OCI-LY7 (cell line): Measurements from ENCODE around the gene NEB. TPM values are rescaled to one million over a fixed set of nuclear protein-coding genes. Genes with fewer than 3 reads are reported as not detected.

Experiments
- BruUV-seq: library from RNA; stranded (reverse); fragments of 400-500 nt; replicated peaks from 2 replicates; lab custom pipeline; 2021; lab: Mats Ljungman, UMichigan
- CTCF ChIA-PET: fragments of 300-600 bp; sonication (Branson Sonifier 250); formaldehyde crosslinking; loops from one replicate; lab custom pipeline; 2022; ENCODE audit warnings: antibody characterized with exemption; ENCODE audit not compliant: unreplicated experiment; lab: Charles Lee
- POLR2A ChIA-PET: fragments of 300-600 bp; sonication (Branson Sonifier 250); formaldehyde crosslinking; loops from one replicate; lab custom pipeline; 2022; ENCODE audit warnings: antibody characterized with exemption; lab: Charles Lee
- DNase-seq: peaks from one replicate; pipeline ENCODE4 v3.0.0-alpha.2; 2015; ENCODE audit warnings: low spot score
- H2AFZ ChIP-seq: fragments of 200-600 bp; sonication (generic), shearing (Covaris generic); 2 replicates; pipeline ENCODE4 v1.6.1; 2014; ENCODE audit warnings: mild to moderate bottlenecking, antibody characterized with exemption, low read length, moderate library complexity
- H3K27ac ChIP-seq: fragments of 200-600 bp; sonication (generic); 2 replicates; pipeline ENCODE4 v1.5.1; 2014; ENCODE audit warnings: mixed run types, low read depth, mild to moderate bottlenecking, moderate library complexity, low read length, inconsistent platforms; ENCODE audit not compliant: poor library complexity, severe bottlenecking
- H3K36me3 ChIP-seq: fragments of 200-600 bp; sonication (generic); 2 replicates; pipeline ENCODE4 v1.6.1; 2014; ENCODE audit warnings: mild to moderate bottlenecking, antibody characterized with exemption, low read length, moderate library complexity, mixed read lengths; ENCODE audit not compliant: insufficient read depth
- H3K4me1 ChIP-seq: fragments of 200-600 bp; sonication (generic); 2 replicates; pipeline ENCODE4 v1.5.1; 2014; ENCODE audit warnings: mild to moderate bottlenecking, low read length; ENCODE audit not compliant: insufficient read depth, poor library complexity, severe bottlenecking
- H3K4me2 ChIP-seq: fragments of 200-600 bp; sonication (generic); 2 replicates; pipeline ENCODE4 v1.6.1; 2014; ENCODE audit warnings: mild to moderate bottlenecking, low read length
- H3K4me3 ChIP-seq: fragments of 200-600 bp; sonication (generic); 2 replicates; pipeline ENCODE4 v1.5.1; 2014; ENCODE audit warnings: mild to moderate bottlenecking, low read depth, low read length; ENCODE audit not compliant: poor library complexity, severe bottlenecking
- H3K79me2 ChIP-seq: fragments of 200-600 bp; sonication (generic); 2 replicates; pipeline ENCODE4 v1.6.1; 2016; ENCODE audit warnings: low read depth, mild to moderate bottlenecking, low read length, moderate library complexity, mixed read lengths; ENCODE audit not compliant: insufficient read depth
- H3K9me2 ChIP-seq: fragments of 200-600 bp; sonication (generic); 2 replicates; pipeline ENCODE4 v1.6.1; 2016; ENCODE audit warnings: mild to moderate bottlenecking, low read length, mixed read lengths; ENCODE audit not compliant: insufficient read depth
- H3K9me3 ChIP-seq: fragments of 200-600 bp; sonication (generic); 2 replicates; pipeline ENCODE4 v1.6.1; 2014; ENCODE audit warnings: mild to moderate bottlenecking, mixed run types, low read length, mixed read lengths
- H4K20me1 ChIP-seq: fragments of 200-600 bp; sonication (generic); 2 replicates; pipeline ENCODE4 v1.6.1; 2014; ENCODE audit warnings: mild to moderate bottlenecking, antibody characterized with exemption, low read length, moderate library complexity, mixed read lengths; ENCODE audit not compliant: insufficient read depth
- EZH2phosphoT487 ChIP-seq: fragments of 200-600 bp; sonication (generic); IDR thresholded peaks from 2 replicates; pipeline ENCODE4 v1.6.1; 2018; ENCODE audit warnings: low read depth, borderline replicate concordance, mild to moderate bottlenecking, mixed run types, antibody characterized with exemption, low read length, moderate library complexity, mixed read lengths
- intact Hi-C: fragments of 100-400 bp; cut with micrococcal nuclease; formaldehyde crosslinking; loops from one replicate; pipeline ENCODE4 v1.10.0; 2022; ENCODE audit not compliant: unreplicated experiment
- total RNA-seq, 2 experiments: library from RNA; depleted of rRNA in 1 of 2; stranded (reverse); fragments of >200 nt in 1 of 2; shearing (Covaris generic) in 1 of 2; gene quantifications; 2 replicates each; pipeline ENCODE4 v1.2.3, GENCODE V29; 2014 to 2022
- TF ChIP-seq, protein P1 (sequence below): fragments of 200-600 bp; sonication (generic); conservative IDR thresholded peaks from 2 replicates; pipeline ENCODE4 v1.5.1; 2014; ENCODE audit warnings: mild to moderate bottlenecking, antibody characterized with exemption, low read length, moderate library complexity, mixed read lengths

NEB gene
- total RNA-seq, 2 experiments from 2014 or later: 0.04 to 0.38 TPM

DNA sequence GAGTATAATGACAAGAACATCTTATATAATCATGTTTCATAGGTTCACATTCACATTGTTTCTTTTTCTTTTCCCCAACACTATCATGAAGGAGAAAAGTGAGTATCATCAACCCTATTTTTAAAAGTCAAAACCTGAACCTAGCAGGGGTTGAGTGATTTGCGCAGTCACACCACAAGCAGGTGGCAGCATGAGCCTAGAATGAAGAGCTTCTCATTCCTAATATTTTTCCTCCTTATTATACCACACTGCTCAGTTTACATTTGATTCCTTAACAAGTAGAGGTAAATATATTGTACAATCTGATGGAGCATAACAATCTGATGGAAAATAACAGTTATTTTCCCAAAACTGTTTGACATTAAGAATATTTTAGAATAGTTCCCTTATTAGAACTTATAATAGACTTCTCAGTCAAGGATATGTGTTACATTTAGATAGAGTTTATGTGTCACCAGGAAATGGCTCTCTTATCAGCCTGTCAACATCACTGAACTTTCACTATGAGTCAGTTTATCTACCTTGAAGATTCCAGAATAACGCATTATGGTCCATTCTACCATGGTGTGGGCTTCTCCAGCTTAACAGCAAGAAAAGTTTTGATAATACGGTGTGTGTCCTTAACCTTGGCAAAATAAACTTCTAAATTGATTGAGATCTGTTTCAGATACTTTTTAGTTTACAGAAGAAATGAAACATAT lies 119.5 kb downstream of the NEB start:
- DNase-seq: no peak
- no peaks in the 10 kb centered on the region for H3K9me3 ChIP-seq
- intact Hi-C loops: no loop called here
- H3K4me1 ChIP-seq: no peaks in the 10 kb centered on the region
- CTCF ChIA-PET: no interaction called here
- H3K27ac ChIP-seq: no peak overlapping the region
- H4K20me1 ChIP-seq: no peaks in the 10 kb centered on the region
- no peak overlapping the region for H2AFZ ChIP-seq
- H3K4me2 ChIP-seq: no peak overlapping the region
- no peaks in the 10 kb centered on the region for H3K79me2 ChIP-seq
- POLR2A ChIA-PET: no interaction called here
- no peaks in the 10 kb centered on the region for H3K9me2 ChIP-seq
- no peak overlapping the region for H3K4me3 ChIP-seq
- no peaks in the 10 kb centered on the region for H3K36me3 ChIP-seq
- BruUV-seq: no TSS peak
- TF ChIP-seq EZH2phosphoT487: no peak
- TF ChIP-seq, protein P1, sequence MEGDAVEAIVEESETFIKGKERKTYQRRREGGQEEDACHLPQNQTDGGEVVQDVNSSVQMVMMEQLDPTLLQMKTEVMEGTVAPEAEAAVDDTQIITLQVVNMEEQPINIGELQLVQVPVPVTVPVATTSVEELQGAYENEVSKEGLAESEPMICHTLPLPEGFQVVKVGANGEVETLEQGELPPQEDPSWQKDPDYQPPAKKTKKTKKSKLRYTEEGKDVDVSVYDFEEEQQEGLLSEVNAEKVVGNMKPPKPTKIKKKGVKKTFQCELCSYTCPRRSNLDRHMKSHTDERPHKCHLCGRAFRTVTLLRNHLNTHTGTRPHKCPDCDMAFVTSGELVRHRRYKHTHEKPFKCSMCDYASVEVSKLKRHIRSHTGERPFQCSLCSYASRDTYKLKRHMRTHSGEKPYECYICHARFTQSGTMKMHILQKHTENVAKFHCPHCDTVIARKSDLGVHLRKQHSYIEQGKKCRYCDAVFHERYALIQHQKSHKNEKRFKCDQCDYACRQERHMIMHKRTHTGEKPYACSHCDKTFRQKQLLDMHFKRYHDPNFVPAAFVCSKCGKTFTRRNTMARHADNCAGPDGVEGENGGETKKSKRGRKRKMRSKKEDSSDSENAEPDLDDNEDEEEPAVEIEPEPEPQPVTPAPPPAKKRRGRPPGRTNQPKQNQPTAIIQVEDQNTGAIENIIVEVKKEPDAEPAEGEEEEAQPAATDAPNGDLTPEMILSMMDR: no peak

DNA sequence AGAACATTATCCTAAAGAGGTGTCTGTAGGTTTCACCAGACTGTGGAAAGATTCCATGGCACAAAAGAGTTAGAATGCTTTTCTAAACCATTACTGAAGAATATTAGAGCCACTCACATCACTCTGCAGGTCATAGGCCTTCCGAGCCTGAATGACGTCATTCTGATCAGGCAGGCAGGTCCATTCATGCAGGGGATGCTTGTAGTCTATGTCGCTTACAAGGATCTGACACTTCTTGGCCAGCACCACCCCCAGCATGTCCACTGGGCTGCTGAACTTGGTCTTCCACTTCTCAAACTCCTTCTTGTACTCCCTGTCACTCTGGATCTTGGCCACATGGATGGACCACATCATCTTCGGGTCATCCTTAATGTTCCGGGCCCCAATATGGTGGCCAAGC lies 120.1 kb downstream of the NEB start:
- Histone ChIP-seq H3K9me2 (no peaks in the 10 kb centered on the region), H3K79me2 (no peaks in the 10 kb centered on the region), H3K4me2 (no peak overlapping the region), H3K36me3 (no peaks in the 10 kb centered on the region), H3K4me1 (no peaks in the 10 kb centered on the region), H2AFZ (no peak overlapping the region), H4K20me1 (no peaks in the 10 kb centered on the region), H3K27ac (no peak overlapping the region), H3K9me3 (no peaks in the 10 kb centered on the region), H3K4me3 (no peak overlapping the region)
- TF ChIP-seq, protein P1: no peak
- no peak for TF ChIP-seq EZH2phosphoT487
- intact Hi-C loops: no loop called here
- ChIA-PET CTCF (no interaction called here), POLR2A (no interaction called here)
- BruUV-seq: no TSS peak
- DNase-seq: no peak

DNA sequence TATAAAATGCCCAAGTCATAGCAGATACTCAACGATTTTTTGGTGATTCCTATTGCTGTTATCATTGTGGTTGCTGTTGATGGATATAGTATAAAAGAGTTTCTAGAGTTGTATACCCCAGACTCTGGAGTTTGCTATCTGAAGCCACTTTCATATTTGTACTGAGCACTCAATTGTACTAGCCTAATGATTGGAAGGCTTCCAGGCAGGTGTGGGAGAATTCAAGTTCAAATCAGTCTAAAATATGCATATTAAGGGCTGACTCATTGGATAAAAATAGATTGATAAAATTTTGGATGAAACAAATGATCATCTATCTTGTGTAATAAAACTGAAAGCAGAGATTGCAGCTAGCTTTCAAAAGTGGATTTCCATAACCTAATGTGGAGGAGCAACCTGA lies 122.9 kb downstream of the NEB start:
- Histone ChIP-seq H3K79me2 (no peaks in the 10 kb centered on the region), H3K36me3 (no peaks in the 10 kb centered on the region), H3K9me3 (no peaks in the 10 kb centered on the region), H3K4me2 (no peak overlapping the region), H4K20me1 (no peaks in the 10 kb centered on the region), H2AFZ (no peak overlapping the region), H3K4me1 (no peaks in the 10 kb centered on the region), H3K9me2 (no peaks in the 10 kb centered on the region), H3K4me3 (no peak overlapping the region), H3K27ac (no peak overlapping the region)
- POLR2A ChIA-PET: no interaction called here
- TF ChIP-seq EZH2phosphoT487: no peak
- TF ChIP-seq, protein P1: no peak
- no peak for DNase-seq
- CTCF ChIA-PET: no interaction called here
- BruUV-seq: no TSS peak
- intact Hi-C loops: no loop called here
